Epithelial cell of proximal tubule (primary cell): ENCODE measurements around the gene TLE6. TPM values are rescaled to one million over a fixed set of nuclear protein-coding genes. Genes with fewer than 3 reads are reported as not detected.
"Not testable (repeated sequence)": the region's sequence is repeated elsewhere in the genome, so short reads cannot be mapped to it uniquely, and the experiment has no call there.

Experiments
- DNase-seq: peaks from one replicate; pipeline ENCODE4 v3.0.0-alpha.2; 2011; ENCODE audit warnings: low read depth
- H3K4me3 ChIP-seq: 2 replicates; pipeline ENCODE4 v1.5.1; 2011; ENCODE audit warnings: low read depth, mild to moderate bottlenecking, low read length
- CTCF ChIP-seq: conservative IDR thresholded peaks from 2 replicates; pipeline ENCODE4 v1.5.1; 2012; ENCODE audit warnings: low read depth, mild to moderate bottlenecking, low read length
- total RNA-seq: library from RNA; depleted of rRNA; stranded (reverse); fragments of >200 nt; gene quantifications from 2 replicates; pipeline ENCODE4 v1.2.3, GENCODE V29; 2015

Gene TLE6
- total RNA-seq, 1 donor from 2014 or later: 0.58 TPM

GRCh38 chr19:2963122-2963521 is 14.2 kb upstream of the TLE6 start:
- no peak overlapping the region for H3K4me3 ChIP-seq
- DNase-seq: no peak
- no peak for TF ChIP-seq CTCF

- H3K4me3 ChIP-seq: not testable (repeated sequence)
- peak; percentile 49 for DNase-seq
Measured at GRCh38 chr19:2963631-2964030, 13.7 kb upstream of the TLE6 start.

- TF ChIP-seq CTCF: no peak
Measured at GRCh38 chr19:2964874-2965273, 12.5 kb upstream of the TLE6 start.

GRCh38 chr19:2967972-2968371 is 9.4 kb upstream of the TLE6 start:
- TF ChIP-seq CTCF: no peak
- H3K4me3 ChIP-seq: no peak overlapping the region
- no peak for DNase-seq

More at GRCh38 chr19:2964874-2965273, 12.5 kb upstream of the TLE6 start:
- no peak overlapping the region for H3K4me3 ChIP-seq
- no peak for DNase-seq

GRCh38 chr19:2969104-2969504 is 8.3 kb upstream of the TLE6 start:
- DNase-seq: no peak
- TF ChIP-seq CTCF: no peak
- no peak overlapping the region for H3K4me3 ChIP-seq

GRCh38 chr19:2970201-2970835 is 7.0 kb upstream of the TLE6 start:
- DNase-seq: no peak
- H3K4me3 ChIP-seq: no peak overlapping the region
- TF ChIP-seq CTCF: no peak

GRCh38 chr19:2973229-2973628 is 4.1 kb upstream of the TLE6 start:
- no peak for DNase-seq
- no peak overlapping the region for H3K4me3 ChIP-seq
- no peak for TF ChIP-seq CTCF
